K562 (cell line): Measurements from ENCODE around the gene MRPL11. TPM values are rescaled to one million over a fixed set of nuclear protein-coding genes. Genes with fewer than 3 reads are reported as not detected.

Source experiments
- BCOR ChIP-seq: fragments of 450-650 bp; IDR thresholded peaks from 2 replicates; pipeline ENCODE4 v1.6.1; 2016
- CCNT2 ChIP-seq: IDR thresholded peaks from 2 replicates; pipeline ENCODE4 v1.6.1; 2011; ENCODE audit warnings: borderline replicate concordance, low read depth, mild to moderate bottlenecking, moderate library complexity, mixed read lengths, low read length; ENCODE audit not compliant: insufficient read length; ENCODE audit errors: extremely low read depth
- CREBBP ChIP-seq: IDR thresholded peaks from one replicate; pipeline ENCODE4 v1.6.1; 2012; ENCODE audit warnings: low read depth, mild to moderate bottlenecking, control low read depth, inconsistent platforms, low read length
- ELF4 ChIP-seq: fragments of 450-650 bp; formaldehyde crosslinking; IDR thresholded peaks from 2 replicates; pipeline ENCODE4 v1.4.0; 2022; ENCODE audit warnings: missing genetic modification characterization
- FOXJ2 ChIP-seq: fragments of 200-800 bp; sonication (Bioruptor generic); IDR thresholded peaks from 2 replicates; pipeline ENCODE4 v1.6.1; 2016; ENCODE audit warnings: missing genetic modification characterization, missing compliant biosample characterization
- MAFG ChIP-seq: fragments of 450-650 bp; conservative IDR thresholded peaks from 2 replicates; pipeline ENCODE4 v1.6.1; 2016; ENCODE audit warnings: missing genetic modification characterization, missing compliant biosample characterization
- PBX2 ChIP-seq, 2 experiments: IDR thresholded peaks in 1 of 2; conservative IDR thresholded peaks in 1 of 2; 2 replicates each; pipeline ENCODE4 v1.6.1; 2016; ENCODE audit warnings: low read depth in 2 of 2, mild to moderate bottlenecking in 1 of 2, missing compliant biosample characterization in 1 of 2, missing genetic modification characterization in 1 of 2, moderate library complexity in 1 of 2
- PTTG1 ChIP-seq: fragments of 450-650 bp; IDR thresholded peaks from 2 replicates; pipeline ENCODE4 v1.6.1; 2016; ENCODE audit warnings: low read depth, mild to moderate bottlenecking, missing genetic modification characterization, missing compliant biosample characterization
- REST ChIP-seq, 2 experiments: fragments of 450-650 bp; formaldehyde crosslinking in 1 of 2; IDR thresholded peaks; 2 replicates each; pipeline versions ENCODE4 v1.4.0 to v1.6.1; 2014 to 2020; ENCODE audit warnings: mild to moderate bottlenecking in 2 of 2, borderline replicate concordance in 1 of 2, low read depth in 1 of 2
- SMARCE1 ChIP-seq: fragments of 450-650 bp; IDR thresholded peaks from 2 replicates; pipeline ENCODE4 v1.7.1; 2016; ENCODE audit warnings: mild to moderate bottlenecking
- SREBF1 ChIP-seq: fragments of 150-350 bp; IDR thresholded peaks from 2 replicates; pipeline ENCODE4 v1.6.1; 2014; ENCODE audit warnings: antibody characterized with exemption, low read depth, low read length, borderline replicate concordance
- YY1 ChIP-seq, 3 experiments: IDR thresholded peaks; 2 replicates each; pipeline ENCODE4 v1.6.1; 2011; ENCODE audit warnings: low read length in 2 of 3, mild to moderate bottlenecking in 2 of 3, moderate library complexity in 2 of 3, borderline replicate concordance in 1 of 3, control low read depth in 1 of 3, low read depth in 1 of 3; ENCODE audit not compliant: insufficient read depth in 3 of 3, insufficient replicate concordance in 2 of 3, control insufficient read depth in 1 of 3, insufficient read length in 1 of 3; ENCODE audit errors: extremely low read depth in 1 of 3
- ZBTB34 ChIP-seq: fragments of 250-450 bp; sonication (Bioruptor Pico); IDR thresholded peaks from 2 replicates; pipeline ENCODE4 v1.8.0; 2021; ENCODE audit warnings: mild to moderate bottlenecking, moderate library complexity
- ZNF212 ChIP-seq: fragments of 450-650 bp; formaldehyde crosslinking; IDR thresholded peaks from 2 replicates; pipeline ENCODE4 v1.4.0; 2020; ENCODE audit warnings: mild to moderate bottlenecking
- polyA plus RNA-seq, 8 experiments: library from polyadenylated mRNA; depleted of rRNA in 4 of 8; stranded (reverse) in 5 of 8; unstranded in 3 of 8; fragments of >200 nt; fragmentation: Nextera tagmentation in 2 of 8; fragmentation: Illumina TruSeq in 1 of 8; extraction: Ambion mirVana in 2 of 8; extraction: Trizol in 1 of 8; gene quantifications; 2 replicates each; pipeline versions ENCODE4 v1.2.1 to v1.2.3, GENCODE V29; 2011 to 2014; ENCODE audit warnings: inconsistent platforms in 1 of 8, missing spikeins in 1 of 8
- total RNA-seq, 7 experiments: library from RNA; depleted of rRNA in 6 of 7; stranded (reverse); fragments of >200 nt in 6 of 7; fragmentation: Illumina TruSeq in 2 of 7; extraction: Trizol in 2 of 7; gene quantifications; 2 replicates each; pipeline versions ENCODE4 v1.2.1 to v1.2.3, GENCODE V29; 2011 to 2021; ENCODE audit warnings: low replicate concordance in 1 of 7

MRPL11 gene
- total and polyA plus RNA-seq, 9 of the 15 experiments (the other 6 are each of a cell fraction or from before 2014, with no cell fraction given): 33.0 to 173 (median 91.9) TPM

- TF ChIP-seq PBX2 (CRISPR knock-in tag; IDR thresholded peaks at IDR 0.05; ENCODE audit: low read depth) (no peak), PBX2 (tag; conservative IDR thresholded peaks at IDR 0.05; ENCODE audit: low read depth) (no peak), ZBTB34 (CRISPR knock-in tag) (no peak), PTTG1 (tag) (no peak), ZNF212 (no peak), CCNT2 (peak; percentile 50), BCOR (0 out of 2 replicates have a peak, but pooled peaks have one; percentile 20), SREBF1 (no peak), SMARCE1 (no peak), REST (IDR thresholded peaks at IDR 0.05; ENCODE audit: borderline replicate concordance) (no peak), REST (CRISPR knock-in tag; IDR thresholded peaks at IDR 0.05; ENCODE audit: low read depth) (peak; percentile 66; the same call in 1 of the 2 replicates), FOXJ2 (no peak), YY1 (IDR thresholded peaks at IDR 0.05; ENCODE audit: borderline replicate concordance in 1 of 3, control insufficient read depth in 1 of 3, extremely low read depth in 1 of 3, insufficient read depth in 3 of 3, insufficient read length in 1 of 3, insufficient replicate concordance in 2 of 3, low read depth in 1 of 3, low read length in 2 of 3) (no peak), MAFG (tag) (no peak), CREBBP (no peak), ELF4 (no peak)
Measured at GRCh38 chr11:66467034-66467659, 28.5 kb upstream of the MRPL11 start (continued).
